Prostate gland (tissue), 2 donors: ENCODE data around the gene KCNQ1.

Experiments used
- POLR2A ChIP-seq: fragments of 450-650 bp; IDR thresholded peaks from one replicate; pipeline ENCODE4 v1.6.1; 2016; ENCODE audit warnings: antibody characterized with exemption, mild to moderate bottlenecking
- POLR2AphosphoS5 ChIP-seq: sonication (generic); formaldehyde crosslinking; IDR thresholded peaks from one replicate; pipeline ENCODE4 v1.6.1; 2017; ENCODE audit warnings: antibody characterized with exemption
- TF ChIP-seq, protein P1 (sequence below), 4 experiments: fragments of 200-600 bp in 2 of 4; fragments of 450-650 bp in 2 of 4; sonication (generic) in 2 of 4; IDR thresholded peaks; 1 replicate in 3 of 4; 2 replicates in 1 of 4; pipeline ENCODE4 v1.5.1; 2016 to 2019; ENCODE audit warnings: antibody characterized with exemption in 4 of 4, mild to moderate bottlenecking in 2 of 4, moderate library complexity in 2 of 4

DNA sequence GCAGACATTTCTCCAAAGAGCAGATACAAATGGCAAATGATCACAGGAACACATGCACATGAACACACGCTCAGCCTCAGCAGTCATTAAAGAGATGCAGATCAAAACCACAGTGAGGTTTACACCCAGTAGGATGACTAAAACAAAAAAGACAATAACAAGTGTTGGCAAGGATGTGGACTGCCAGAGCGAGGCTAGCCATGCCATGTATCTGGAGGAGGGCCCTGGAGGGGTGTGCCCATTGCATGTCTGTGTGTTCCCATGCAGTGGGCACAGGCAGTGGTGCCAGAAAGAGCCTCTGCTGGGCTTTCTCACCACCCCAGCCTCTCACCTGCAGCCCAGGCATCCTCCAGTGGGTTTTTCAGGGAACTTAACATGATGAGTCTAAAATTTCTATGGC, 309.2 kb downstream of the KCNQ1 start:
- TF ChIP-seq POLR2A = no peak
- TF ChIP-seq POLR2AphosphoS5 = no peak
- TF ChIP-seq, protein P1, sequence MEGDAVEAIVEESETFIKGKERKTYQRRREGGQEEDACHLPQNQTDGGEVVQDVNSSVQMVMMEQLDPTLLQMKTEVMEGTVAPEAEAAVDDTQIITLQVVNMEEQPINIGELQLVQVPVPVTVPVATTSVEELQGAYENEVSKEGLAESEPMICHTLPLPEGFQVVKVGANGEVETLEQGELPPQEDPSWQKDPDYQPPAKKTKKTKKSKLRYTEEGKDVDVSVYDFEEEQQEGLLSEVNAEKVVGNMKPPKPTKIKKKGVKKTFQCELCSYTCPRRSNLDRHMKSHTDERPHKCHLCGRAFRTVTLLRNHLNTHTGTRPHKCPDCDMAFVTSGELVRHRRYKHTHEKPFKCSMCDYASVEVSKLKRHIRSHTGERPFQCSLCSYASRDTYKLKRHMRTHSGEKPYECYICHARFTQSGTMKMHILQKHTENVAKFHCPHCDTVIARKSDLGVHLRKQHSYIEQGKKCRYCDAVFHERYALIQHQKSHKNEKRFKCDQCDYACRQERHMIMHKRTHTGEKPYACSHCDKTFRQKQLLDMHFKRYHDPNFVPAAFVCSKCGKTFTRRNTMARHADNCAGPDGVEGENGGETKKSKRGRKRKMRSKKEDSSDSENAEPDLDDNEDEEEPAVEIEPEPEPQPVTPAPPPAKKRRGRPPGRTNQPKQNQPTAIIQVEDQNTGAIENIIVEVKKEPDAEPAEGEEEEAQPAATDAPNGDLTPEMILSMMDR (IDR thresholded peaks at IDR 0.05) = no peak
